ENCODE measurements around the gene IFNLR1.

IFNLR1 gene

GRCh38 chr1:24151175-24151533 is 35.9 kb downstream of the IFNLR1 start:
- no peak for DNase-seq (ENCODE audit: extremely low read depth, low read depth)
- no peak overlapping the region for H3K4me3 ChIP-seq (replicated peaks; ENCODE audit: low read depth, low read length)
- no peak for TF ChIP-seq CTCF (IDR thresholded peaks at IDR 0.05; ENCODE audit: low read depth, low read length, missing control alignments)

DNA sequence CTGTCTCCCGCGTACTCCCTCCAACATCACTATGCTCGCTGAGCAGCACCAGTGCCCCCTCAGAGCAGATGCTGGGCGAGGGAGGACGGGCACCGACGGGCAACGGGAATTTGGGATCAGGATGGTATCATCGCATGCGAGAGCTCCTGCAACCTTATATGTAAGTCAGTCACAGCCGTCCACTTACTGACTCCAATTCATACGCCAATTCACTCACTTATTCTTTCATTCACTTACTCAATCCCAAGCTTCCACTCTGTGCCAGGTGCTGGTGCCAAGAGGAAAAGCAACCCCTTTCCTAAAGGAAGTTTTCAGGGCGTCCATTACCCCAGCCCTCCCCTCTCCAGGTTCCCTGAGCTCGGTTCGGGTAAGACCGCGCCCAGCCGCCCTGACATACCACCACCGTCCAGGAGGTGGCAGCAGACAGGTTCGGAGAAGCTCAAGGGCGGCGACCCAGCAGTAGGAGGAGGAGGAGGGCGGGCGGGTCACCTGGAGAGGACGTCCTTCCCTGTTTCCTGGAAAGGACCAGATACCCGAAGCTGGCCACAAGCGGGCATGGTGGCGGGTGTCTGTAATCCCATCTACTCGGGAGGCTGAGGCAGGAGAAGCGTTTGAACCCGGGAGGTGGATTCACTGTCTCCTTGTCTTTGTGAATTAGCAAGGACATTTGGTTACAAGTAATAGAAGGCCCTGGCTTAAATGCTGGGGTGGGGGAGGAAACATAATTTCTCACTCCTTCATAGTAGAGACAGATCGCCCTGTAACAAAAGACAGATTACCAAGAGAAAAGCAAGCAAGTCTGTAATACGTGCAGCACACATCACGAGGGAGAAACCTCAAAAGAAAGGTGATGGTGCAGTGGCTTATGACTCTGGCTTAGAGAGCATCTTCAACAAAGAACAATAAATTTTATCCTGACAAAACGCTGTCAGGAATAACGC is 36.6 kb downstream of the IFNLR1 start:
- DNase-seq (ENCODE audit: extremely low read depth, low read depth), result peak; percentile 39
- TF ChIP-seq CTCF (IDR thresholded peaks at IDR 0.05; ENCODE audit: low read depth, low read length, missing control alignments), result peak; percentile 73
- no peak overlapping the region for H3K4me3 ChIP-seq (replicated peaks; ENCODE audit: low read depth, low read length)

DNA sequence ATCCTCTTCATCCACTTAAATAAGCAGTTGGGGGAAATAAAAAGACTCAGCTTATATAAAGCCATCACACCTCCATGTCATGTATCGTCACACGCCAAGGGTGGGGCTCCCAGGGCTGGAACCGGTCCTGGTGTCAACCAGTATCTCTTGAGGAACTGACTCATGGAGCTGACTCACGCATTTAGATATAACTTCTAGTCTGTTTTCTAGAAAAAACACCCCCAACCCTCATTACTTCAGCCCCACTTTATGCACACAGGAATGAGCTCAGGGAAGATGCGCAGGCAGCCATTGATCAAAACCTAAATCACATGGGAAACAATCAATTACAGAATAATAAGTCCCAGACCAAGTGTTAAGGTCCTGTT is 37.2 kb downstream of the IFNLR1 start:
- no peak for TF ChIP-seq CTCF (IDR thresholded peaks at IDR 0.05; ENCODE audit: low read depth, low read length, missing control alignments)
- H3K4me3 ChIP-seq (replicated peaks; ENCODE audit: low read depth, low read length), result no peak overlapping the region
- DNase-seq (ENCODE audit: extremely low read depth, low read depth), result no peak

DNA sequence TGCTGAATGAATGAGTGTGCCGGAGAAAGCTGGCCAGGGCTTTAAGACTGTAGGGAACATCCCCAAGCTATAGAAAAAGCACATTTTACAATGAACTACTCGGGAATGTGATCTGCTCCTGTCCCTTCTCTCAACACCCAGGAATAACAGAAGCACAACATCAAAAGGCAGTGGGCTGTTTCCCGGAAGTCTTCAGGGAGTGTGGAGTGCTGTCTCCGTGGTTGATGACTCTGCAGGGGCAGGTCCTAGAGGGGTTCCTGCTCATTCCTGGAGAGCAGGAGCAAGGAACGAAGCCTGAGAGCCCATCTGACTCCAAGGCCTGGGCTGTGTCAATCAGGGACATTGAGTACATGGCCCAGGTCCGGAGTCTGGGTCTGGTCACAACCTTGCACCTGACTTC is 39.3 kb downstream of the IFNLR1 start:
- no peak overlapping the region for H3K4me3 ChIP-seq (replicated peaks; ENCODE audit: low read depth, low read length)
- DNase-seq (ENCODE audit: extremely low read depth, low read depth), result no peak
- no peak for TF ChIP-seq CTCF (IDR thresholded peaks at IDR 0.05; ENCODE audit: low read depth, low read length, missing control alignments)

GRCh38 chr1:24147194-24147593 is 39.9 kb downstream of the IFNLR1 start:
- TF ChIP-seq CTCF (IDR thresholded peaks at IDR 0.05; ENCODE audit: low read depth, low read length, missing control alignments), result no peak

GRCh38 chr1:24142546-24143534 is 44.2 kb downstream of the IFNLR1 start, which contains the start of gene IL22RA1:
TSS of gene IL22RA1 (minus strand) at chr1:24143140. CDS start at chr1:24143082, 58 bp downstream.
- TF ChIP-seq CTCF (IDR thresholded peaks at IDR 0.05; ENCODE audit: low read depth, low read length, missing control alignments), result no peak
- H3K4me3 ChIP-seq (replicated peaks; ENCODE audit: low read depth, low read length), result peak within 1 kb of the TSS; percentile 32
- no peak for DNase-seq (ENCODE audit: extremely low read depth, low read depth)

More at GRCh38 chr1:24147194-24147593, 39.9 kb downstream of the IFNLR1 start:
- H3K4me3 ChIP-seq (replicated peaks; ENCODE audit: low read depth, low read length), result no peak overlapping the region
- no peak for DNase-seq (ENCODE audit: extremely low read depth, low read depth)

Data from HFF-Myc (cell line).